ENCODE measurements around the gene SLC15A1. TPM values are rescaled to one million over a fixed set of nuclear protein-coding genes. Genes with fewer than 3 reads are reported as not detected.
"Not testable (repeated sequence)": the region's sequence is repeated elsewhere in the genome, so short reads cannot be mapped to it uniquely, and the experiment has no call there.

The SLC15A1 gene
- total and polyA plus RNA-seq, 5 experiments from 2014 or later: not detected

DNA sequence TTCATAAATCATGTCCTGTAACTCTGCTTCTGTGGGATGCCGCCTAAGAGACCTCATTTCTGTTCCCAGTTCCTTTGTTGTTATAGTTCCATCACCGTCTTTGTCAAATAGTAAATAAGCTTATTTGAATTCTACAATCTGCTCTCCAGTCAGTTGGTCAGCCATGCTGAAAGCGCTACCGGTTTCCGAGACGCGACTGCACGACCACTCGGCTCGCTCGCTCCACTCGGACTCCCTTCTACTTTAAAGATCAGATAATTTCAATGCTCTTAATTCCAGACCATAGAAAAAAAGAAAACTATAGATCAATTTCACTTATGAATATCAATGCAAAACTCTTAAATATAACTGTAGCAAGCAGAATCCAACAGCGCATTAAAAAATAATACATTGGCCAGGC lies 111.4 kb downstream of the SLC15A1 start:
- peaks cover 0 to 3% (median 0%) of the 10 kb centered on the region in 4 donors for H3K4me1 Mint-ChIP-seq
- H3K9me3 Mint-ChIP-seq: no peaks in the 10 kb centered on the region
- no peak for ATAC-seq
- H3K27ac Mint-ChIP-seq: no peak overlapping the region
- H3K27me3 Mint-ChIP-seq: peaks cover 0 to 7% (median 4%) of the 10 kb centered on the region in 5 donors
- POLR2A ChIA-PET: no interaction called here
- H3K4me3 Mint-ChIP-seq: no peak overlapping the region
- H3K36me3 Mint-ChIP-seq: no peaks in the 10 kb centered on the region
- no peak for DNase-seq

DNA sequence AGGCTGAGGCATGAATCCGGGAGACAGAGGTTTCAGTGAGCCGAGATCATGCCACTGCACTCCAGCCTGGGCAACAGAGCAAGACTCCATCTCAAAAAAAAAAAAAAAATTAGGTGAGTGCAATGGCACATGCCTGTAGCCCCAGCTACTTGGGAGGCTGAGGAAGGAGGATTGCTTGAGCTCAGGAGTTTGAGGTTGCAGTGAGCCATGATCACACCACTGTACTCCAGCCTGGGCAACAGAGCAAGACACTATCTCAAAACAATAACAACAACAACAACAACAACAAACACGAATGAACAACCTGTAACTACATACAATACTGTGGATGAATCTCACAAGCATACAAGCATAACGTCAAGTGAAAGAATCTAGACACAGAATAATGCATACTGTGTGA lies 112.7 kb downstream of the SLC15A1 start:
- ATAC-seq, DNase-seq, H3K27me3 Mint-ChIP-seq, H3K4me1 Mint-ChIP-seq, H3K4me3 Mint-ChIP-seq, H3K36me3 Mint-ChIP-seq, H3K9me3 Mint-ChIP-seq, H3K27ac Mint-ChIP-seq: not testable (repeated sequence)
- POLR2A ChIA-PET: interaction anchor here (0.7 kb wide), 2 partner anchors 204 to 250 kb away, joined by 3 read pairs; no protein-coding TSS in a partner anchor

DNA sequence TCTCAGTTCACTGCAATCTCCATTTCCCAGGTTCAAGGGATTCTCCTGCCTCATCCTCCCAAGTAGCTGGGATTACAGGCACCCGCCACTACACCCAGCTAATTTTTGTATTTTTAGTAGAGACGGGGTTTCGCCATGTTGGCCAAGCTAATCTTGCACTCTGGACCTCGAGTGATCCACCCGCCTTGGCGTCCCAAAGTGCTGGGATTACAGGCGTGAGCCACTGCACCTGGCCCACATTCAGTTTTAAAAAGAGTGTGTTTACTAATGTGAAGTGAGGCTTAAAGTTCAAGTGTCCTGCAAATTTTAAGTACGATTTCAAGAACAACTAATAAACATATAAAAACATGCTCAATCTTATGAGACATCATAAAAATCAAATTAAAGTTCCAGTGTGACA lies 114.1 kb downstream of the SLC15A1 start:
- POLR2A ChIA-PET, H3K9me3 Mint-ChIP-seq: not testable (repeated sequence)

More for the DNA sequence above, 114.1 kb downstream of the SLC15A1 start:
- H3K4me1 Mint-ChIP-seq, H3K4me3 Mint-ChIP-seq, H3K36me3 Mint-ChIP-seq, DNase-seq, H3K27ac Mint-ChIP-seq, ATAC-seq, H3K27me3 Mint-ChIP-seq: not testable (repeated sequence)

Other genes with a start within 250 kb of the SLC15A1 start
- 100 to 1,000 TPM; 110 to 121 TPM for gene STK24, start 175.6 kb downstream of the SLC15A1 start, total RNA-seq
- 10 to 100 TPM; 22.7 to 66.6 (median 37.3) TPM for gene STK24, start 175.6 kb downstream of the SLC15A1 start, polyA plus RNA-seq
- gene DOCK9, start 225.4 kb upstream of the SLC15A1 start, total RNA-seq: 100 to 1,000 TPM; 201 to 211 TPM
- gene DOCK9, start 225.4 kb upstream of the SLC15A1 start, polyA plus RNA-seq: 10 to 100 TPM in 2 of 3 donors, 1 to 10 TPM in 1; 6.6 to 36.8 (median 21.0) TPM

Measured in naive thymus-derived CD8-positive, alpha-beta T cell (primary cell).